G401.6 (cell line): ENCODE results near the gene DPH3.

Experiments
- FAIRE-seq: peaks from 2 replicates; lab custom pipeline; 2012; peaks lifted over from hg19 to GRCh38; lab: Jason Lieb, UNC

The DPH3 gene

GRCh38 chr3:16231983-16232382, 32.8 kb downstream of the DPH3 start:
- FAIRE-seq, result no peak

- FAIRE-seq, result no peak
Measured at GRCh38 chr3:16229681-16230080, 35.1 kb downstream of the DPH3 start.

- no peak for FAIRE-seq
Measured at GRCh38 chr3:16227566-16227965, 37.2 kb downstream of the DPH3 start.

- FAIRE-seq, result no peak
Measured at GRCh38 chr3:16224325-16224724, 40.4 kb downstream of the DPH3 start.

- FAIRE-seq, result no peak
Measured at GRCh38 chr3:16222547-16222946, 42.2 kb downstream of the DPH3 start.

GRCh38 chr3:16221990-16222389, 42.8 kb downstream of the DPH3 start:
- FAIRE-seq, result no peak

- FAIRE-seq, result no peak
Measured at GRCh38 chr3:16219777-16220176, 45.0 kb downstream of the DPH3 start.

GRCh38 chr3:16216373-16216935, 48.3 kb downstream of the DPH3 start:
- FAIRE-seq, result no peak

GRCh38 chr3:16214366-16214765, 50.4 kb downstream of the DPH3 start:
- no peak for FAIRE-seq

- FAIRE-seq, result no peak
Measured at GRCh38 chr3:16211176-16211904, 53.4 kb downstream of the DPH3 start.
